NCI-H1417 treated with DMSO at 0.1 percent for 48 hours (cell line): ENCODE measurements around the gene LCOR.
"Not testable (repeated sequence)": the region's sequence is repeated elsewhere in the genome, so short reads cannot be mapped to it uniquely, and the experiment has no call there.

ENCODE experiments used
- DNase-seq: peaks from one replicate; lab custom pipeline; 2025; lab: John Stamatoyannopoulos, UW

The LCOR gene

DNA sequence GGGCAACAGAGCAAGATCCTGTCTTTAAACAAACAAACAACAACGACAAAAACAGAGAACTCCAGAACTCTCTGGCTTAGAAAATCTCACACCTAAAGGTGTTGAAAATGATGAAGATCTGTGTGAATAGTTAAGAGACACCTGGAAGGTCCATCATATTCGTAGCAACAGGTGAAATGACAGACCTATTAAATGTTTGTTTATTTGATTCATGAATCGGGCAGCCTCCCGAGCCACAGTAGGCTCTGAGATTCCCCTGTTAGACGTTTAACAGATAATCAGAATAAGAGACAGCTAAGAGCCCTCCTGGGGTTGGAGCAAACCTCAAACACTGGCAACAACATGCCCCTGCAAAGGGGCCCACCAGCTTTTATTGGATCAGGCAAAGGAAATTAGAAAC lies 103.7 kb downstream of the LCOR start:
- no peak for DNase-seq

DNA sequence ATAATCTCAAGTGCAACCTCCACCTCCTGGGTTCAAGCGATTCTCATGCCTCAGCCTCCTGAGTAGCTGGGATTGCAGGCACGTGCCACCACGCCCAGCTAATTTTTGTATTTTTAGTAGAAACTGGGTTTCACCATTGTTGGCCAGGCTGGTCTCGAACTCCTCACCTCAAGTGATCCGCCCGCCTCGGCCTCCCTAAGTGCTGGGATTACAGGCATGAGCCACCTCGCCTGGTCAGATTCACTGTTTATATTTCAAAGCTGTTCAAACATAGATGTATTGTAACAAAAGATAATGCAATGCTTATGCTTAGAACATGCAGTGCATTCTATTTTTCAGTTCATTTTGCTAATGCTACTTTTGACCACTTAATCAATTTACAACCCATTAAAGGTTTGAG lies 111.1 kb downstream of the LCOR start:
- DNase-seq, result not testable (repeated sequence)

DNA sequence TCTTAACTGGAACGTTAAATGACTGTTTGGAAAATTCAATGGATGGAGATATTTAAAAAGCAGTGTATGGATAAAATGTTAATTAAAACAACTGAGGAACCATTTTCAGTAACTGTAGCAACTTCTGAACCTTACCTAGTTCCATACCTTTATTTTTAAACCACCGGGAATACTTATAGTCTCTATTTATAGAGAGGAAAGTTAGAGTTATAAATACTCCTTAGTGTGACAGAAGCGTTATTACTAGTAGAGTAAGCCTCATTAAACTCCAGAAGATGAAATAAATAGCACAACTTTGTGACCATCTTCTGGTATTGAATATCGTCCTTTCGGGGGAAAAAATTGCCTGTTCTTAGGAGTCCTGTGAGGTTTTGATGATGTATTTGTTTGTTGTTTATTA lies 114.9 kb downstream of the LCOR start:
- DNase-seq, result no peak

DNA sequence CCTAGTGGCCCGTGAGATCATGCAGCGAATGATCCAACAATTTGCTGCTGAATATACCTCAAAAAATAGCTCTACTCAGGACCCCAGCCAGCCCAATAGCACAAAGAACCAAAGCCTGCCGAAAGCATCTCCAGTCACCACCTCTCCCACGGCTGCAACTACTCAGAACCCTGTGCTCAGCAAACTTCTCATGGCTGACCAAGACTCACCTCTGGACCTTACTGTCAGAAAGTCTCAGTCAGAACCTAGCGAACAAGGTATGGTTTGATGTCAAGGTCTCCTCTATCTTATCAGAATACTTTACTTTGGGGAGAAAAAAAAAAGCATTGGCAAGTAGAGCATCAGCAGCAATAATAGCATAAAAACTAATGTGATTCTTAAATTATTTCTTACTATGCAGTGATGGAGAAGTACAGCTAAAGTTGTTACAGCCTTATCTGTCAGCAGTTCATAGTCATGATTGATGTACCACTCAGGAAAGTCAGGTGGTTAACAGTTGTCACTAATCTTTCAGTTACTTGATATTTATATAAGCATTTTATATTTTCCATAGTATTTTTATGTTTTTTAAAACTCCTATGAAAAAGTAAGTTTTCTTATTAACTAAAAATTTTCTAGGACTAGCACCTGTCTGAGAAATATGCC lies 117.1 kb downstream of the LCOR start:
- no peak for DNase-seq

DNA sequence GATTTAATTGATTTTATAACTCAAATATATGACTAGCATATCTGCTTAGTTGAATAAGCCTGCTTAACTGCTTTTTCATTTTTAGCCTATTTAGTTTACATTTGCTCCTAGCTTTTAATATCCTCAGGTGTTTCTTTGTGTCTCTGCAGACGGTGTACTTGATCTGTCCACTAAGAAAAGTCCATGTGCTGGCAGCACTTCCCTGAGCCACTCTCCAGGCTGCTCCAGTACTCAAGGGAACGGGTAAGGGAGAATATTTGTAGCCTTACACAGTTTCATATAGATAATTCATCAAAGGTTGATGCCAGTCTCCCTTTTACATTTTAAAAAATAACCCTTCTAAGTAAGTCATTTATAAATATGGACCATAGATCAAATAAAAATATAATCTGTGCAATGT lies 119.9 kb downstream of the LCOR start:
- DNase-seq, result no peak

DNA sequence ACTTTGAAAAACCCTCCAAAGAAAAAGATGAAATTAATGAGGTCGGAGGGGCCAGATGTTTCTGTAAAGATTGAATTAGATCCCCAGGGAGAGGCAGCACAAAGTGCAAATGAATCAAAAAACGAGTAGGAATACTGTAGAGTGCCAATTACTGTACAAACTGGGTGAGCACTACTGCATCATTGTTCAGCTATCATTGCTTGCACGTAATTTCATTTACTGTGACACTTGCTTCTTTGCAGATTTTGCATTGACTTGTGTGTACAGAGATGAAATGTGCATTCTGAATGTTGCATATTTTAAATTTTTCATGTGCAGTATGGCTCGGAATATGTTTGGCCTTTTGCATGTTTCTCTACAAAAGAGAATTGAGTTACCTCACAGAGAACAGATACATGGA lies 123.7 kb downstream of the LCOR start:
- no peak for DNase-seq

DNA sequence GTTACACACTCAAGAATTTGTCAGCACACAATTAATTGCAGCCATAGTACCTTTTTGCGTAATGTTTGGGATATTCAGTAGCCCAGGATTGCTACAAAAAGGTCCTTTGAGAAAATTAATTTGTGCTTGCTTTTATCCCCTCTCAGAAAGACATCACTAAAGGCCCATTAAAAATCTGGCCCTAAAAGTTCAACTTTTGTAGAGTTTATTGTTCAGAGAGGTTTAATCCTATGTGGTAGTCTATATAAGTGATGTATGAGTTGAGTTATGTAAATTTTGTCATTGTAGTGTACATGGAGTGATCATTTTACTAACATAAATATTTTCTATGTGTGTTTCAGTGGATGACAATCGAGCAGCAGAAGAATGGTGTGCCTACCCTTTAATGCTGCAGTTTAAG lies 126.0 kb downstream of the LCOR start:
- DNase-seq, result no peak

DNA sequence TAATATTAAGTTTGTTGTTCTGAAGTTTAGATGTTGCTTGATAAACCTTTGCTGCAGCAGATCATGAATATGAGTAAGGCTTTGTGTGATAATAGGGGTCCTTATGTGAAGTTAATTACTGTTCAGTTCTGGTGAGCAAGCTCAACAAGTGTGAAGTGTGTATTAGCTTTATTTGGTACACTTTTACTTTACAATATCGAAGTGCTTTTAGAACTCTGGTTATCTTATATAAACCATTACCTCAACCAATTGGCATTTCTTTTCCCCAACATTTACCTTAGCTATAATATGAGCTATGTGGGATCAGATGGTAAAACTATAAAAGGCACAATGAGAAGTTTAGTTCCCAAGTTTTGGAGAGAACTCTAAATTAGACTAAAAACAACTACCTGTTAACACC lies 127.6 kb downstream of the LCOR start:
- no peak for DNase-seq

DNA sequence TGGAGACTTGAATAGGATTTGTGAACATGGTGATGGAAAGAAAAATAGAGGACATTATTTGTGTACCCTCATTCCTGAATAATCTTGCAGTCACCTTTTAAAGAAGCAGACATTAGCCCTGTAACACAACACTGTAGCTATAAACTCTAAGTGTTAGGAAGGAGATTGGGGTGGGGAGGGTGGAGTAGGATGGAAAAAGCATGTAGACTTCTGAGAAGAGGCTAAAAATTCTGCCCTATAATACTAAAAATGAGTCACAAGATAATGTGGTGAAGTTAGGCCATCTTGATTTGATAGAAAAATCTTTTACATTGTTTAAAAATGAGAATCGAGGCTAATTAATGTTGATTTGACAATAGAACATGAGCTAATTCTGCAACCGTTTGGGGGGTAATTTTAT lies 128.8 kb downstream of the LCOR start:
- no peak for DNase-seq

DNA sequence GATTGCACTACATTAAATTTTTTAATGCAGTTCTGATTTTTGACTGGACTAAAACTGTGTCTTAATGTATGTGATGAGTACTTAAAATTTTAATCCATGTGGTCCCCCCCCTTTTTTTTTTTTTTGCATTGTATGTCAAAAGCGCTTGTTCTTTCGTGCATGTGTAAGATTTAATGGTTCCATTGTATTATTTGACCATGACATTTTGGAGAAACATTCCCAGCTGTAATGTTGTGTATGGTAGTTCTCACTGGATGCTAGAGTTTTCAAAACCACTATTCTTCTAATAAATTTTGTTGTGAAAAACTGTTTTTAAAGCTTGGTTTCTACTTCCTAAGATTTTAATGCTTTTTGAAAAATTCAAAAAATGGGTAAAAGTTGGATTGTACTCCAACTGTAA lies 132.0 kb downstream of the LCOR start:
- DNase-seq, result no peak

DNA sequence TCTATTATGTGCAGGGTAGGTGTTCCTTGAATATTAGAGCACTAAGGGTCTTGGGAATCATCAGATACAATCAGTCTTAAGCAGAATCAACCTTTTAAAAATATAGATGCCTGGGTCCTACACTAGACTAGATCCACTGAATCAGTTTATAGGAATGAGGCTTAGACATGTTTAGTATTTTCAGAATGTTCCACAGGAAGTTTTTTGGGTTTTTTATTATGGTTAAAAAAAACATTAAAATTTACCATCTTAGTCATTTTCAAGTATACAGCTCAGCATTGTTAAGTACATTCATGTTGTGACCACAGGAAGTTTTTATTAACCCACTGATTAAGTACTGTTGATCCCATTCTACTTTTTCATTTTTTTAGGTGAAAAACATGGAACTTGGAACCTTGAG lies 135.7 kb downstream of the LCOR start:
- DNase-seq, result no peak

DNA sequence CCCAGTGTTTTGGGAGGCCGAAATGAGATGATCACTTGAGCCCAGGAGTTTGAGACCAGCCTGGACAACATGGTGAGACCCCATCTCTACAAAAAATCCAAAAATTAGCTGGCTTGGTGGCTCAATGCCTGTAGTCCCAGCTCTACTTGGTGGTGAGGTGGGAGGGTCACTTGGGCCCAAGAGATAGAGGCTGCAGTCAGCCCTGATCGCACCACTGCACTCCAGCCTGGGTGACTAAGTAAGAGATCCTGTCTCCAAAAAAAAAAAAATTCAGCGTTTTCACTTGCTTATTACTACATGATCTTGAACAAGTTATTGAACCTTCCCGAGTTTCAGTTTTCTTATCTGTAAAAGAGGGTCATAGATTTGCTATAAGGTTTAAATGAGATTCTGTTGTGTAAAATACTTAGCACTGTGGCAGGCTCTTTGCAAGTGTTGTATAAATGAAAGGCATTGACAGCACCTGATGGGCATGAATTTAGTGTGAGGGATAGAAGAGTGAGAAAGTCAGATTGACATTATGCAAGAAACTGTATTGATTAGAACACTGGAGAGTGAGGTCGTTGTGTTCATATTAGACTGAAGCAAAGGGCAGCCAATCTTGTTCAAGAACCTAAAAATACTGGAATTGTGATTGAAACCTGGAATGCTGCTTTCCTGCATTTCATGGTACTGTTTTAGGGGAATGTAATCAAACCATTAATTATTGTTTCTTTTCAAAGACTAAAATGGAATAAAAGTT lies 136.8 kb downstream of the LCOR start:
- no peak for DNase-seq

DNA sequence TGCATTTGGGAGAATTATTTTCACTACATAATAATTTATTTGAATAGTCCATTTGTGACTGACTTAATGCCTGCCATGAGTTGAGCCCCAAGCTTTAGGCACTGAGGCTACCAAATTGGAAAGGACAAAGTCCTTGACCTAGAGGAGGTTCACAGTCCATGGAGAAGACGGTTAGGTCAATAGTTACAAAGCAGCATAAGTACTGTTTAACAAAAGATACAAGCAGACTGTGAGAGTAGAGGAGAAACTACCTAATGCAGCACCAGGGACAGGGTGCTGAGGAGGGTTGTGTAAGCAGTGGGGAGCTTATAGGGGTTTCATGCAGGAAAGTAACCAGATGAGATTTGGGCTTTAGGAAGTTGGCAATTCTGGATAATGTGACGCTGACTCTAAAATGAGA lies 139.2 kb downstream of the LCOR start:
- DNase-seq, result no peak

DNA sequence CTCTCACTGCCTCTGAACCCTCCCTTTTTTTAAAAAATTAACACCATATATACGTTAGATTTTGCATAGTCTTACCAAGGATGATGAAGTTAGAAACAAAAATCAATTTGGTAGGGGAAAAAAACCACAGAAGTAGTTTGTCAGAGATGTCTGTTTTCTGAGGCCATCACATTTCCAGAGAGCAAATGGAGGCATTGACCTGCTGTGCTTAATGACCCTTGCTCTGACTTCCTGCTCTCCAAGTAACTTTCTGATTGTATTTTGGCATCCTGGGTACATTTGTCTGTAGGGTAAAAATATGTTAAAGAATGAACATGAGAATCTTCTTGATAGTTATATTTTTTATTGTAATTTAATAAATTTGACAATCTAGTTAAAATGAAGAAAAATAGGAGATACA lies 140.2 kb downstream of the LCOR start:
- DNase-seq, result no peak

DNA sequence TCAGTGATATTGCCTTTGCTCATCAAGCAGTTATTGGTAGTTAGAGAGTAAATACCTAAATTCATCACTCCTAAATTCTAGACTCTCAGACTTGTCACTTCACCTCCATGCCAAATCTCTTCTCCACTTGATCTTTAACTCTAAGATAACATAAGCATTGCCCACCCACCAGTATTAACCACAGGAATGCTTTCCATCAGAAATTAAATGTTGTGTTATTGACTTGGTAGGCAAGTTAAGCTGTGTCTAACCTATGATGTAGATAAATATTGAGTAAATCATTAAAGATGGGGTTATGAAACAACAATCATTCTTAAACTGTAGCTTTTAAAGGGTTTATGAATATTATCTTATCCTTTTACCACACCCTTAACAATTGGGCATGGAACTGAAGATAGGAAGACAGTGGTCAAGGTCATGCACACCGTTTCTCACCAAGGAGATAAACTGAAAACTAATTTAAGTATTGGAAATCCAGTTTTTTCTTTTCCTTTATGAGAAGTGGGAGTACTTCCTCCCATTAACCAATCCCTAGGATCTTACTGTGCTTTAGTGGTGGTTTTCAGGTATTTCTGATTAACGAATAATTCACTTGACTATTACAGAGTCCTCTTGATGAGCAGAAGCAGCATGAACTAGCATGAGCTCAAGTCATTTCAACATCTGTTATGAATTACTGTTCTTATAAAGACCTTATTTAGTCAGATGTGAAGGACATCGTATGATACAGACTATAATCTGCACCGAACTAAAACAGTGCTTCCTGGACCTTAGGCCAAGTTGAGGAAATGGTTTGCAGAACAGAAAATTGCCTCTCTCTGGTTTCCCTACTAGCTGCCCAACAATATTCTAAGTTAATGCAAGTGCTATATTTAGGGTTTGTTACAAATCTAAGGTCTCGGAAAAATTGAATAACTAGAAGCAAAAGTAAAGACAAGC lies 142.0 kb downstream of the LCOR start:
- DNase-seq, result no peak

DNA sequence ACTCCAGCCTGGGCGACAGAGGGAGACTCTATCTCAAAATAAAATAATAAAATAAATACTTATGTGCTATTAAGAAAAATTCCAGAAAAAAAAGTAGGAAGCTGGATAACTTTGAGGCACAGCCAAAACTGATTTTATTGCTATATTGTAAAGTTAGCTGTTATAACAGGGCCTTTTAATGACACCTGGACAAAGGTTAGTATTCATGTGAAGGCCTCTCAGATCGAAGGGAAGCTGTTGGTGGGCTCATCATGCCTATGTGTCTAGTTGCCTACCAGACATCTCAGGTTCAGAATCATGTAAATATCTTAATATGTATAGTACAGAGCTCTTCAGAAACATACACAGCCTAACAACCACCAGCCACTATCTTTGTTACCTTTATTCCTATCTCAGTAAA lies 143.0 kb downstream of the LCOR start:
- DNase-seq, result no peak

DNA sequence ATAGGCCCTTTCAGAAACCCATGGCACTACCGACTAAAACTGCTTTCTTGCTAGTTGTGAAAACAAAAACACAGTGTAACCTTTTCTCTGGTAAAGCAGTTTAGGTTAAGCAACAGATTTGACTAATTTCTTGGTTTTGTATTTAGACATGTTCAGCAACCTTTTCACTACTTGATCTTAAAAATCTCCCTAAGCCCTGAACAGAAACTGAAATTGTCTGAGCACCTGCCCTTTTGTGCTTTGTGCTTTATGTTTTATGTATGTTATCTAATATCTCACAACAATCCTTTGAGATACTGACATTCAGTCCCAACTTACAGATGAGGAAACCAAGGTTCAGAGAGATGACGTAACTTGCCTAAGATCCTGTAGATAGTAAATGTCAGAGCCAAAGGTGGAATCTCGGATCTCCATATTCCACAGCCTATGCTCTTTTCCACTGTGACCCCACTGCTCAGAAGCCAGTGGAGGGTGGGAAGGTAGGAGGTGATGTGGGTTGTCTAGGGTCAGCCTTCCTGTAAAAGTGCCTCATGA lies 146.6 kb downstream of the LCOR start:
- DNase-seq, result no peak

DNA sequence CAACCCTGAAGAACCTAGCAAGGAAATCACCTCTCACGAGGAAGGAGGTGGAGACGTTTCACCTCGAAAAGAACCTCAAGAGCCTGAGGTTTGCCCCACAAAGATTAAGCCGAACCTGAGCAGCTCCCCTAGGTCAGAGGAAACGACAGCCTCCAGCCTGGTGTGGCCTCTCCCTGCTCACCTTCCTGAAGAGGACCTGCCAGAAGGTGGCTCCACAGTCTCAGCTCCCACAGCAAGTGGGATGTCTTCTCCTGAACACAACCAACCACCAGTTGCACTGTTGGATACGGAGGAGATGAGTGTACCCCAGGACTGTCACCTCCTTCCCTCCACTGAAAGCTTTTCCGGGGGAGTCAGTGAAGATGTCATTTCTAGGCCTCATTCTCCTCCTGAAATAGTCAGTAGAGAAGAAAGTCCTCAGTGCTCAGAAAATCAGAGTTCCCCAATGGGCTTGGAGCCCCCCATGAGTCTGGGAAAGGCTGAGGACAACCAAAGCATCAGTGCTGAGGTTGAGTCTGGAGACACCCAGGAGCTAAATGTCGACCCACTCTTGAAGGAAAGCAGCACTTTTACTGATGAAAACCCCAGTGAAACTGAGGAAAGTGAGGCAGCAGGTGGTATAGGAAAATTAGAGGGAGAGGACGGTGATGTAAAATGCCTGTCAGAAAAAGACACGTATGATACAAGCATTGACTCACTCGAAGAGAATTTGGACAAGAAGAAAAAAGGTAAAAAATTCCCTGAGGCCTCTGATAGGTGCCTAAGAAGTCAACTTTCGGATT lies 150.2 kb downstream of the LCOR start:
- no peak for DNase-seq

DNA sequence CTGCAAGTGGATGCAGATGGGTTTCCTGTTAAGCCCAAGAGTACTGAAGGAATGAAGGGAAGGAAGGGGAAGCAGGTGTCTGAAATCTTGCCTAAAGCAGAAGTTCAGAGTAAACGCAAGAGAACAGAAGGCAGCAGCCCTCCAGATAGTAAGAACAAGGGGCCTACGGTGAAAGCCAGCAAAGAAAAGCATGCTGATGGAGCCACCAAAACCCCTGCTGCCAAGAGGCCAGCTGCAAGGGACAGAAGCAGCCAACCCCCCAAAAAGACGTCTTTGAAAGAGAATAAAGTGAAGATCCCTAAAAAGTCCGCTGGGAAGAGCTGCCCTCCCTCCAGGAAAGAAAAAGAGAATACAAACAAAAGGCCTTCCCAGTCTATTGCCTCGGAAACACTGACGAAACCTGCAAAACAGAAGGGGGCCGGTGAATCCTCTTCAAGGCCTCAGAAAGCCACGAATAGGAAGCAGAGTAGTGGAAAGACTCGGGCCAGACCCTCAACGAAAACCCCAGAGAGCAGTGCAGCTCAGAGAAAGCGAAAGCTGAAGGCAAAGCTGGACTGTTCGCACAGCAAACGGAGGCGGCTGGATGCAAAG lies 152.5 kb downstream of the LCOR start:
- DNase-seq, result no peak

DNA sequence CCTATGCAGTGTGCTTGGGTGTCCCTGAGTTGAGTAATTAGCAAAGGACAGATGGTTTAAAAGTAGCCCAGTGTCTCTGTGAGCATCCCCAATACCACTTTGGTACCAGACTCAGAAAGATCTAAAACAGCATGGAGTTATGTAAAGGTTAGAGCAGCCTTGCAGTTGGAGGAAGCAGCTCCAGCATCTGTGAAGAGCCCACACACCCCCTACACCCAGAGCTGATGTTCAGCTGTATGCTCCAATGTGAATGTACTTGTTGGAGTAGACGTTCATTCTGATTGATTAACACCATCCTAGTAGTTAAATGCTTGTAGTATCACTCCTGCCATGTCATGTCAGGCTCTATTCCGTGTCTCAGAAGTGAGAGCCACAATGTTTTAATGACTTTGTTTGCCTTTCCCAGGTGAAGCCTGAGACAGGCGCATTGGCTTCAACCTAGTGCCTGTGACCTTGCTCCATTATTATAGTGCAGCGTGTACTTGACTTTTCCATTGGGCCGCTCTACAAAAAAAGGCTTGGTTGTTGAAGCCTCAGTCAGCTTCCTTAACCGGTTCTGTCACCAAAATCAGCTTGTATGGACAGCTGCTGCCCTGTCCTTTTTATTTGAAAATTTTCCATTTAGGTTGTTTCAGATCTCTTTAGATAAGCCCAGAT lies 154.2 kb downstream of the LCOR start:
- no peak for DNase-seq
